PC-3 (cell line): ENCODE data around the gene SP140L.

Source experiments
- EZH2 ChIP-seq: fragments of 300-600 bp; sonication (generic); IDR thresholded peaks from one replicate; pipeline ENCODE4 v1.6.1; 2017; ENCODE audit warnings: antibody characterized with exemption, mild to moderate bottlenecking, low read length; ENCODE audit not compliant: unreplicated experiment
- EZH2phosphoT487 ChIP-seq: fragments of 300-600 bp; sonication (generic); IDR thresholded peaks from 2 replicates; pipeline ENCODE4 v1.6.1; 2018; ENCODE audit warnings: mild to moderate bottlenecking, antibody characterized with exemption, low read length, borderline replicate concordance
- TF ChIP-seq, protein P1 (sequence below): fragments of 300-600 bp; sonication (generic); conservative IDR thresholded peaks from 2 replicates; pipeline ENCODE4 v1.5.1; 2017; ENCODE audit warnings: antibody characterized with exemption, low read depth, mild to moderate bottlenecking, low read length

- TF ChIP-seq, protein P1, sequence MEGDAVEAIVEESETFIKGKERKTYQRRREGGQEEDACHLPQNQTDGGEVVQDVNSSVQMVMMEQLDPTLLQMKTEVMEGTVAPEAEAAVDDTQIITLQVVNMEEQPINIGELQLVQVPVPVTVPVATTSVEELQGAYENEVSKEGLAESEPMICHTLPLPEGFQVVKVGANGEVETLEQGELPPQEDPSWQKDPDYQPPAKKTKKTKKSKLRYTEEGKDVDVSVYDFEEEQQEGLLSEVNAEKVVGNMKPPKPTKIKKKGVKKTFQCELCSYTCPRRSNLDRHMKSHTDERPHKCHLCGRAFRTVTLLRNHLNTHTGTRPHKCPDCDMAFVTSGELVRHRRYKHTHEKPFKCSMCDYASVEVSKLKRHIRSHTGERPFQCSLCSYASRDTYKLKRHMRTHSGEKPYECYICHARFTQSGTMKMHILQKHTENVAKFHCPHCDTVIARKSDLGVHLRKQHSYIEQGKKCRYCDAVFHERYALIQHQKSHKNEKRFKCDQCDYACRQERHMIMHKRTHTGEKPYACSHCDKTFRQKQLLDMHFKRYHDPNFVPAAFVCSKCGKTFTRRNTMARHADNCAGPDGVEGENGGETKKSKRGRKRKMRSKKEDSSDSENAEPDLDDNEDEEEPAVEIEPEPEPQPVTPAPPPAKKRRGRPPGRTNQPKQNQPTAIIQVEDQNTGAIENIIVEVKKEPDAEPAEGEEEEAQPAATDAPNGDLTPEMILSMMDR, result no peak
- TF ChIP-seq EZH2phosphoT487, result no peak
- TF ChIP-seq EZH2, result no peak
These were observed 76.8 kb downstream of the SP140L start for GRCh38 chr2:230403746-230404145.
